ENCODE data around the gene TBX1. TPM values are rescaled to one million over a fixed set of nuclear protein-coding genes. Genes with fewer than 3 reads are reported as not detected.

TBX1 gene
- total RNA-seq, 1 donor from 2014 or later, result 3.4 TPM

GRCh38 chr22:19738664-19739447, 21.7 kb upstream of the TBX1 start:
- Mint-ChIP-seq H3K4me1 (ENCODE audit: unreplicated experiment) (no peaks in the 10 kb centered on the region), H3K9me3 (no peaks in the 10 kb centered on the region), H3K27me3 (no peaks in the 10 kb centered on the region), H3K36me3 (no peaks in the 10 kb centered on the region), H3K4me3 (no peak overlapping the region), H3K27ac (no peak overlapping the region)
- no peak for DNase-seq (ENCODE audit: extremely low spot score, unreplicated experiment)
- TF ChIP-seq CTCF (conservative IDR thresholded peaks at IDR 0.05), result no peak

- no peaks in the 10 kb centered on the region for H3K27me3 Mint-ChIP-seq
- no peak for TF ChIP-seq CTCF (conservative IDR thresholded peaks at IDR 0.05)
- H3K27ac Mint-ChIP-seq, result no peak overlapping the region
- H3K9me3 Mint-ChIP-seq, result no peaks in the 10 kb centered on the region
- no peak overlapping the region for H3K4me3 Mint-ChIP-seq
- H3K4me1 Mint-ChIP-seq (ENCODE audit: unreplicated experiment), result no peaks in the 10 kb centered on the region
- H3K36me3 Mint-ChIP-seq, result no peaks in the 10 kb centered on the region
- DNase-seq (ENCODE audit: extremely low spot score, unreplicated experiment), result no peak
Observed at GRCh38 chr22:19739448-19739895, 21.1 kb upstream of the TBX1 start.

- Mint-ChIP-seq H3K36me3 (no peaks in the 10 kb centered on the region), H3K27ac (no peak overlapping the region), H3K4me3 (no peak overlapping the region), H3K9me3 (no peaks in the 10 kb centered on the region), H3K4me1 (ENCODE audit: unreplicated experiment) (no peaks in the 10 kb centered on the region), H3K27me3 (no peaks in the 10 kb centered on the region)
- no peak for TF ChIP-seq CTCF (conservative IDR thresholded peaks at IDR 0.05)
- DNase-seq (ENCODE audit: extremely low spot score, unreplicated experiment), result no peak
Observed at GRCh38 chr22:19739911-19740449, 20.6 kb upstream of the TBX1 start.

GRCh38 chr22:19740586-19740985, 20.0 kb upstream of the TBX1 start:
- Mint-ChIP-seq H3K4me1 (ENCODE audit: unreplicated experiment) (no peaks in the 10 kb centered on the region), H3K27me3 (no peaks in the 10 kb centered on the region), H3K4me3 (no peak overlapping the region), H3K27ac (no peak overlapping the region), H3K9me3 (no peaks in the 10 kb centered on the region), H3K36me3 (no peaks in the 10 kb centered on the region)
- no peak for TF ChIP-seq CTCF (conservative IDR thresholded peaks at IDR 0.05)
- no peak for DNase-seq (ENCODE audit: extremely low spot score, unreplicated experiment)

GRCh38 chr22:19741053-19741452, 19.5 kb upstream of the TBX1 start:
- H3K36me3 Mint-ChIP-seq, result no peaks in the 10 kb centered on the region
- no peaks in the 10 kb centered on the region for H3K4me1 Mint-ChIP-seq (ENCODE audit: unreplicated experiment)
- no peak for DNase-seq (ENCODE audit: extremely low spot score, unreplicated experiment)
- no peak overlapping the region for H3K27ac Mint-ChIP-seq
- no peak overlapping the region for H3K4me3 Mint-ChIP-seq
- no peaks in the 10 kb centered on the region for H3K9me3 Mint-ChIP-seq
- H3K27me3 Mint-ChIP-seq, result no peaks in the 10 kb centered on the region
- no peak for TF ChIP-seq CTCF (conservative IDR thresholded peaks at IDR 0.05)
